OCI-LY3 (cell line): ENCODE measurements around the gene RBM20.
"Not testable (repeated sequence)": the region's sequence is repeated elsewhere in the genome, so short reads cannot be mapped to it uniquely, and the experiment has no call there.

Source experiments
- H2AFZ ChIP-seq: fragments of 200-600, 300-600 bp; shearing (Covaris generic); 2 replicates; pipeline ENCODE4 v1.6.0; 2014; ENCODE audit warnings: antibody characterized with exemption, low read depth, low read length
- H3K27ac ChIP-seq: fragments of 200-600, 300-600 bp; sonication (generic); 2 replicates; pipeline ENCODE4 v1.5.1; 2014; ENCODE audit warnings: mild to moderate bottlenecking, low read length, moderate library complexity, mixed read lengths
- H3K27me3 ChIP-seq: fragments of 200-600, 300-600 bp; sonication (generic); 2 replicates; pipeline ENCODE4 v1.6.1; 2014; ENCODE audit warnings: low read depth, low read length, mixed read lengths
- H3K36me3 ChIP-seq: fragments of 200-600, 300-600 bp; sonication (generic); replicated peaks from 2 replicates; pipeline ENCODE3; 2014; ENCODE audit warnings: low read depth, low read length, mixed read lengths
- H3K4me1 ChIP-seq: fragments of 300-600, 200-600 bp; sonication (generic); 2 replicates; pipeline ENCODE4 v1.6.1; 2014; ENCODE audit warnings: low read length, mixed read lengths
- H3K4me2 ChIP-seq: fragments of 200-600, 300-600 bp; sonication (generic); 2 replicates; pipeline ENCODE4 v1.6.1; 2014; ENCODE audit warnings: low read length, mixed read lengths
- H3K4me3 ChIP-seq: fragments of 300-600, 200-600 bp; sonication (generic); 2 replicates; pipeline ENCODE4 v1.5.1; 2014; ENCODE audit warnings: antibody characterized with exemption, mild to moderate bottlenecking, low read length, moderate library complexity
- H3K79me2 ChIP-seq: fragments of 300-600, 200-600 bp; shearing (Covaris generic); 2 replicates; pipeline ENCODE4 v1.6.1; 2014; ENCODE audit warnings: mild to moderate bottlenecking, low read length, mixed read lengths
- H3K9ac ChIP-seq: fragments of 300-600, 200-600 bp; shearing (Covaris generic); 2 replicates; pipeline ENCODE4 v1.6.0; 2014; ENCODE audit warnings: mild to moderate bottlenecking, low read length, moderate library complexity
- H3K9me3 ChIP-seq: fragments of 200-600, 300-600 bp; shearing (Covaris generic); 2 replicates; pipeline ENCODE4 v1.6.1; 2014; ENCODE audit warnings: low read length, mixed read lengths; ENCODE audit not compliant: insufficient read depth
- H4K20me1 ChIP-seq: fragments of 200-600, 300-600 bp; sonication (generic); 2 replicates; pipeline ENCODE4 v1.6.1; 2016; ENCODE audit warnings: low read length, mixed read lengths; ENCODE audit not compliant: insufficient read depth
- CTCF ChIP-seq: fragments of 200-600, 300-600 bp; sonication (generic); IDR thresholded peaks from 2 replicates; pipeline ENCODE4 v1.5.1; 2014; ENCODE audit warnings: antibody characterized with exemption, low read length, low read depth
- EZH2phosphoT487 ChIP-seq: fragments of 200-600 bp; shearing (Covaris generic); IDR thresholded peaks from 2 replicates; pipeline ENCODE4 v1.6.1; 2018; ENCODE audit warnings: antibody characterized with exemption, mixed run types, low read depth

Gene RBM20

GRCh38 chr10:110664483-110665420 is 20.6 kb downstream of the RBM20 start:
- Histone ChIP-seq H3K4me2 (no peak overlapping the region), H3K79me2 (no peaks in the 10 kb centered on the region), H3K9me3 (no peaks in the 10 kb centered on the region), H4K20me1 (no peaks in the 10 kb centered on the region), H3K36me3 (no peaks in the 10 kb centered on the region), H3K27me3 (no peaks in the 10 kb centered on the region), H3K4me3 (no peak overlapping the region), H3K9ac (no peak overlapping the region), H3K27ac (no peak overlapping the region), H2AFZ (no peak overlapping the region), H3K4me1 (0 out of 2 replicates have a peak, but pooled peaks cover 3% of the 10 kb centered on the region)
- TF ChIP-seq EZH2phosphoT487 (no peak), CTCF (no peak)

- H3K36me3 ChIP-seq, H3K4me3 ChIP-seq, H3K27ac ChIP-seq, H2AFZ ChIP-seq, H3K79me2 ChIP-seq, H4K20me1 ChIP-seq, H3K4me2 ChIP-seq, H3K4me1 ChIP-seq, H3K9me3 ChIP-seq, H3K9ac ChIP-seq, H3K27me3 ChIP-seq: not testable (repeated sequence)
Measured at GRCh38 chr10:110666259-110666658, 22.1 kb downstream of the RBM20 start.

GRCh38 chr10:110666673-110667072 is 22.5 kb downstream of the RBM20 start:
- no peak overlapping the region for H3K9ac ChIP-seq
- no peak overlapping the region for H3K27ac ChIP-seq
- H4K20me1 ChIP-seq, result no peaks in the 10 kb centered on the region
- H3K9me3 ChIP-seq, result no peaks in the 10 kb centered on the region
- TF ChIP-seq EZH2phosphoT487, result no peak
- TF ChIP-seq CTCF, result no peak
- H2AFZ ChIP-seq, result no peak overlapping the region
- H3K27me3 ChIP-seq, result no peaks in the 10 kb centered on the region
- no peaks in the 10 kb centered on the region for H3K36me3 ChIP-seq
- 0 out of 2 replicates have a peak, but pooled peaks cover 4% of the 10 kb centered on the region for H3K4me1 ChIP-seq
- H3K4me3 ChIP-seq, result no peak overlapping the region
- no peak overlapping the region for H3K4me2 ChIP-seq
- no peaks in the 10 kb centered on the region for H3K79me2 ChIP-seq

- Histone ChIP-seq H4K20me1 (no peaks in the 10 kb centered on the region), H3K27ac (no peak overlapping the region), H3K9ac (no peak overlapping the region), H3K4me2 (no peak overlapping the region), H3K4me3 (no peak overlapping the region), H3K27me3 (no peaks in the 10 kb centered on the region), H3K4me1 (0 out of 2 replicates have a peak, but pooled peaks cover 3% of the 10 kb centered on the region), H3K36me3 (no peaks in the 10 kb centered on the region), H3K9me3 (no peaks in the 10 kb centered on the region), H3K79me2 (no peaks in the 10 kb centered on the region), H2AFZ (no peak overlapping the region)
- no peak for TF ChIP-seq EZH2phosphoT487
- no peak for TF ChIP-seq CTCF
Measured at GRCh38 chr10:110667620-110668343, 23.6 kb downstream of the RBM20 start.
